ENCODE data around the gene DIP2C. TPM values are rescaled to one million over a fixed set of nuclear protein-coding genes. Genes with fewer than 3 reads are reported as not detected.
"Not testable (repeated sequence)": the region's sequence is repeated elsewhere in the genome, so short reads cannot be mapped to it uniquely, and the experiment has no call there.

The DIP2C gene
- total RNA-seq, 8 experiments from 2014 or later: 1.9 to 26.3 (median 19.8) TPM

- ATAC-seq (replicated peaks in 6 of 8): no peak
- 87 to 100% (median 90%) methylated on average over 1 to 9 of the region's 14 CpGs; no CpG with 5 or more reads in 6 of the 10 experiments for WGBS, 10 experiments
- H3K4me3 ChIP-seq: no peak overlapping the region
- H3K27ac ChIP-seq: no peak overlapping the region
- H3K4me1 ChIP-seq (replicated peaks in 1 of 2): peaks cover 13 to 16% of the 10 kb centered on the region in 2 donors
- in situ Hi-C loops (cut with MboI; ENCODE audit: low pct_unique_long_range_greater_than_20kb in 2 of 9, low sequenced_read_pairs in 9 of 9, unreplicated experiment in 9 of 9): no loop called here
These were observed 329.7 kb downstream of the DIP2C start for GRCh38 chr10:359762-360161.

GRCh38 chr10:359093-359492, 330.4 kb downstream of the DIP2C start:
- in situ Hi-C loops (cut with MboI; ENCODE audit: low pct_unique_long_range_greater_than_20kb in 2 of 9, low sequenced_read_pairs in 9 of 9, unreplicated experiment in 9 of 9): no loop called here
- 60 to 91% (median 82%) methylated on average over 1 to 17 of the region's 18 CpGs; no CpG with 5 or more reads in 3 of the 10 experiments for WGBS, 10 experiments
- H3K4me3 ChIP-seq: no peak overlapping the region
- no peak overlapping the region for H3K27ac ChIP-seq
- peaks cover 13 to 16% of the 10 kb centered on the region in 2 donors for H3K4me1 ChIP-seq (replicated peaks in 1 of 2)
- ATAC-seq (replicated peaks in 6 of 8): peak in 1 of 8 experiments; percentile 31

- in situ Hi-C loops (cut with MboI; ENCODE audit: low pct_unique_long_range_greater_than_20kb in 2 of 9, low sequenced_read_pairs in 9 of 9, unreplicated experiment in 9 of 9): no loop called here
- WGBS, 10 experiments: 80 to 97% (median 94%) methylated on average over 4 to 22 of the region's 40 CpGs
- H3K27ac ChIP-seq: no peak overlapping the region
These were observed 332.1 kb downstream of the DIP2C start for GRCh38 chr10:357201-357950.

GRCh38 chr10:356452-356851, 333.0 kb downstream of the DIP2C start:
- H3K27ac ChIP-seq: no peak overlapping the region
- in situ Hi-C loops (cut with MboI; ENCODE audit: low pct_unique_long_range_greater_than_20kb in 2 of 9, low sequenced_read_pairs in 9 of 9, unreplicated experiment in 9 of 9): no loop called here
- peaks cover 4 to 6% of the 10 kb centered on the region in 2 donors for H3K4me1 ChIP-seq (replicated peaks in 1 of 2)
- WGBS, 10 experiments: 84 to 89% methylated on average over 4 to 6 of the region's 8 CpGs; no CpG with 5 or more reads in 8 of the 10 experiments
- H3K4me3 ChIP-seq: no peak overlapping the region
- ATAC-seq (replicated peaks in 6 of 8): no peak

More at GRCh38 chr10:357201-357950, 332.1 kb downstream of the DIP2C start:
- Histone ChIP-seq H3K4me1 (replicated peaks in 1 of 2) (peaks cover 12 to 15% of the 10 kb centered on the region in 2 donors), H3K4me3 (no peak overlapping the region)
- ATAC-seq (replicated peaks in 6 of 8): no peak

GRCh38 chr10:354901-355617, 334.4 kb downstream of the DIP2C start:
- Histone ChIP-seq H3K4me3 (no peak overlapping the region), H3K4me1 (replicated peaks in 1 of 2) (no peaks in the 10 kb centered on the region), H3K27ac (no peak overlapping the region)
- WGBS, 10 experiments: 76 to 96% (median 91%) methylated on average over 3 to 16 of the region's 20 CpGs; no CpG with 5 or more reads in 1 of the 10 experiments
- no peak for ATAC-seq (replicated peaks in 6 of 8)
- in situ Hi-C loops (cut with MboI; ENCODE audit: low pct_unique_long_range_greater_than_20kb in 2 of 9, low sequenced_read_pairs in 9 of 9, unreplicated experiment in 9 of 9): no loop called here

GRCh38 chr10:352476-353235, 336.8 kb downstream of the DIP2C start:
- in situ Hi-C loops (cut with MboI; ENCODE audit: low pct_unique_long_range_greater_than_20kb in 2 of 9, low sequenced_read_pairs in 9 of 9, unreplicated experiment in 9 of 9): no loop called here
- ATAC-seq (replicated peaks in 6 of 8): no peak

GRCh38 chr10:351770-352334, 337.6 kb downstream of the DIP2C start:
- no peaks in the 10 kb centered on the region for H3K4me1 ChIP-seq (replicated peaks in 1 of 2)
- H3K27ac ChIP-seq: no peak overlapping the region
- WGBS, 10 experiments: 85 to 100% (median 95%) methylated on average over 1 to 5 of the region's 13 CpGs; no CpG with 5 or more reads in 5 of the 10 experiments
- ATAC-seq (replicated peaks in 6 of 8): no peak
- in situ Hi-C loops (cut with MboI; ENCODE audit: low pct_unique_long_range_greater_than_20kb in 2 of 9, low sequenced_read_pairs in 9 of 9, unreplicated experiment in 9 of 9): no loop called here
- H3K4me3 ChIP-seq: no peak overlapping the region

More at GRCh38 chr10:352476-353235, 336.8 kb downstream of the DIP2C start:
- Histone ChIP-seq H3K27ac (no peak overlapping the region), H3K4me1 (replicated peaks in 1 of 2) (no peaks in the 10 kb centered on the region), H3K4me3 (no peak overlapping the region)
- 86 to 100% (median 94%) methylated on average over 1 to 18 of the region's 21 CpGs; no CpG with 5 or more reads in 1 of the 10 experiments for WGBS, 10 experiments

- WGBS, 10 experiments: 50 to 100% (median 95%) methylated on average over 1 to 19 of the region's 35 CpGs; no CpG with 5 or more reads in 3 of the 10 experiments
- Histone ChIP-seq H3K4me1 (replicated peaks in 1 of 2) (no peaks in the 10 kb centered on the region), H3K27ac (no peak overlapping the region), H3K4me3 (no peak overlapping the region)
- in situ Hi-C loops (cut with MboI; ENCODE audit: low pct_unique_long_range_greater_than_20kb in 2 of 9, low sequenced_read_pairs in 9 of 9, unreplicated experiment in 9 of 9): no loop called here
- no peak for ATAC-seq (replicated peaks in 6 of 8)
These were observed 338.4 kb downstream of the DIP2C start for GRCh38 chr10:350981-351501.

GRCh38 chr10:349081-349480, 340.4 kb downstream of the DIP2C start:
- in situ Hi-C loops (cut with MboI; ENCODE audit: low pct_unique_long_range_greater_than_20kb in 2 of 9, low sequenced_read_pairs in 9 of 9, unreplicated experiment in 9 of 9): no loop called here

GRCh38 chr10:348456-348855, 341.0 kb downstream of the DIP2C start:
- Histone ChIP-seq H3K4me1 (replicated peaks in 1 of 2) (no peaks in the 10 kb centered on the region), H3K4me3 (no peak overlapping the region), H3K27ac (no peak overlapping the region)
- ATAC-seq (replicated peaks in 6 of 8): no peak
- 80 to 100% (median 100%) methylated on average over 1 to 4 of the region's 17 CpGs; no CpG with 5 or more reads in 5 of the 10 experiments for WGBS, 10 experiments
- in situ Hi-C loops (cut with MboI; ENCODE audit: low pct_unique_long_range_greater_than_20kb in 2 of 9, low sequenced_read_pairs in 9 of 9, unreplicated experiment in 9 of 9): no loop called here

More at GRCh38 chr10:349081-349480, 340.4 kb downstream of the DIP2C start:
- 94 to 100% (median 100%) methylated on average over 1 to 15 of the region's 24 CpGs; no CpG with 5 or more reads in 5 of the 10 experiments for WGBS, 10 experiments
- no peak overlapping the region for H3K4me3 ChIP-seq
- no peaks in the 10 kb centered on the region for H3K4me1 ChIP-seq (replicated peaks in 1 of 2)
- ATAC-seq (replicated peaks in 6 of 8): no peak
- no peak overlapping the region for H3K27ac ChIP-seq

- WGBS, 10 experiments: 80 to 100% (median 98%) methylated on average over 1 to 11 of the region's 34 CpGs; no CpG with 5 or more reads in 3 of the 10 experiments
- H3K4me3 ChIP-seq; H3K27ac ChIP-seq; ATAC-seq (replicated peaks in 6 of 8); H3K4me1 ChIP-seq (replicated peaks in 1 of 2); in situ Hi-C loops (cut with MboI; ENCODE audit: low pct_unique_long_range_greater_than_20kb in 2 of 9, low sequenced_read_pairs in 9 of 9, unreplicated experiment in 9 of 9): not testable (repeated sequence)
These were observed 341.7 kb downstream of the DIP2C start for GRCh38 chr10:347774-348173.

GRCh38 chr10:347190-347589, 342.3 kb downstream of the DIP2C start:
- H3K4me3 ChIP-seq; in situ Hi-C loops (cut with MboI; ENCODE audit: low pct_unique_long_range_greater_than_20kb in 2 of 9, low sequenced_read_pairs in 9 of 9, unreplicated experiment in 9 of 9); H3K27ac ChIP-seq; H3K4me1 ChIP-seq (replicated peaks in 1 of 2); ATAC-seq (replicated peaks in 6 of 8): not testable (repeated sequence)
- 60% methylated on average over 3 of the region's 33 CpGs; no CpG with 5 or more reads in 9 of the 10 experiments for WGBS, 10 experiments

Data from motor neuron (in vitro differentiated cells).